H9 (cell line): ENCODE data around the gene DENND10. TPM values are rescaled to one million over a fixed set of nuclear protein-coding genes. Genes with fewer than 3 reads are reported as not detected.

Experiments used
- DNase-seq: peaks from one replicate; pipeline ENCODE4 v3.0.0-alpha.2; 2017
- H2AFZ ChIP-seq: one replicate; pipeline ENCODE4 v1.6.1; 2013; ENCODE audit warnings: mild to moderate bottlenecking, low read length, control low read depth, moderate library complexity
- H2AK5ac ChIP-seq: 2 replicates; pipeline ENCODE4 v1.6.1; 2013; ENCODE audit warnings: low read length, control low read depth, mixed read lengths; ENCODE audit not compliant: insufficient read length
- H2BK120ac ChIP-seq: one replicate; pipeline ENCODE4 v1.6.1; 2013; ENCODE audit warnings: low read depth, mild to moderate bottlenecking, low read length, control low read depth, inconsistent platforms; ENCODE audit not compliant: poor library complexity, severe bottlenecking
- H2BK12ac ChIP-seq: 2 replicates; pipeline ENCODE4 v1.6.1; 2013; ENCODE audit warnings: low read length, control low read depth, mixed read lengths, low read depth; ENCODE audit not compliant: insufficient read length
- H2BK15ac ChIP-seq: 2 replicates; pipeline ENCODE4 v1.6.1; 2013; ENCODE audit warnings: low read depth, low read length, control low read depth
- H2BK20ac ChIP-seq: one replicate; pipeline ENCODE4 v1.6.1; 2013; ENCODE audit warnings: low read depth, mild to moderate bottlenecking, low read length, control low read depth, inconsistent platforms; ENCODE audit not compliant: poor library complexity, severe bottlenecking
- H2BK5ac ChIP-seq: 2 replicates; pipeline ENCODE4 v1.6.1; 2013; ENCODE audit warnings: low read length, control low read depth, mixed read lengths; ENCODE audit not compliant: insufficient read length
- H3K14ac ChIP-seq: 2 replicates; pipeline ENCODE4 v1.6.1; 2013; ENCODE audit warnings: low read length, control low read depth; ENCODE audit not compliant: insufficient read depth
- H3K18ac ChIP-seq: 2 replicates; pipeline ENCODE4 v1.6.1; 2013; ENCODE audit warnings: low read depth, mild to moderate bottlenecking, mixed read lengths, low read length, control low read depth; ENCODE audit not compliant: insufficient read length
- H3K23ac ChIP-seq: 2 replicates; pipeline ENCODE4 v1.6.1; 2013; ENCODE audit warnings: low read length, control low read depth, mixed read lengths, low read depth; ENCODE audit not compliant: insufficient read length
- H3K23me2 ChIP-seq: 2 replicates; pipeline ENCODE4 v1.6.1; 2013; ENCODE audit warnings: low read depth, mild to moderate bottlenecking, mixed read lengths, low read length, control low read depth; ENCODE audit not compliant: insufficient read length, poor library complexity, severe bottlenecking
- H3K27ac ChIP-seq: 2 replicates; pipeline ENCODE4 v1.5.1; 2013; ENCODE audit warnings: low read length, control low read depth, mixed read lengths, low read depth; ENCODE audit not compliant: insufficient read length
- H3K27me3 ChIP-seq: 2 replicates; pipeline ENCODE4 v1.6.1; 2013; ENCODE audit warnings: low read length, control low read depth, inconsistent platforms; ENCODE audit not compliant: insufficient read depth
- H3K4ac ChIP-seq: 2 replicates; pipeline ENCODE4 v1.6.1; 2013; ENCODE audit warnings: low read depth, mild to moderate bottlenecking, control low read depth, inconsistent platforms, low read length, moderate library complexity
- H3K4me1 ChIP-seq: 2 replicates; pipeline ENCODE4 v1.6.1; 2013; ENCODE audit warnings: low read length, control low read depth, inconsistent platforms; ENCODE audit not compliant: insufficient read depth
- H3K4me2 ChIP-seq: 2 replicates; pipeline ENCODE4 v1.6.1; 2013; ENCODE audit warnings: low read length, control low read depth, mixed read lengths; ENCODE audit not compliant: insufficient read length, insufficient read depth
- H3K56ac ChIP-seq: 2 replicates; pipeline ENCODE4 v1.6.1; 2013; ENCODE audit warnings: low read depth, mild to moderate bottlenecking, mixed read lengths, low read length, control low read depth; ENCODE audit not compliant: insufficient read length
- H3K79me1 ChIP-seq: 2 replicates; pipeline ENCODE4 v1.6.1; 2013; ENCODE audit warnings: low read depth, mild to moderate bottlenecking, moderate library complexity, low read length, control low read depth, inconsistent platforms; ENCODE audit not compliant: insufficient read depth, poor library complexity, severe bottlenecking
- H3K79me2 ChIP-seq: 2 replicates; pipeline ENCODE4 v1.6.1; 2013; ENCODE audit warnings: low read length, control low read depth, inconsistent platforms; ENCODE audit not compliant: insufficient read depth
- H3K9ac ChIP-seq: 2 replicates; pipeline ENCODE4 v1.6.1; 2013; ENCODE audit warnings: low read length, control low read depth, mixed read lengths; ENCODE audit not compliant: insufficient read length; ENCODE audit errors: extremely low read depth
- H3K9me3 ChIP-seq: one replicate; pipeline ENCODE4 v1.6.1; 2013; ENCODE audit warnings: low read depth, low read length, inconsistent platforms; ENCODE audit not compliant: control insufficient read depth
- H3T11ph ChIP-seq: one replicate; pipeline ENCODE4 v1.6.1; 2013; ENCODE audit warnings: mild to moderate bottlenecking, low read length, control low read depth, inconsistent platforms
- H4K20me1 ChIP-seq: one replicate; pipeline ENCODE4 v1.6.1; 2013; ENCODE audit not compliant: control insufficient read depth, insufficient read length, insufficient read depth
- H4K5ac ChIP-seq: 2 replicates; pipeline ENCODE4 v1.6.1; 2013; ENCODE audit warnings: low read depth, mild to moderate bottlenecking, mixed read lengths, low read length, control low read depth; ENCODE audit not compliant: insufficient read length
- H4K8ac ChIP-seq: replicated peaks from 2 replicates; pipeline ENCODE4 v1.6.1; 2013; ENCODE audit warnings: low read length, control low read depth, mixed read lengths, low read depth; ENCODE audit not compliant: insufficient read length
- H4K91ac ChIP-seq: 2 replicates; pipeline ENCODE4 v1.6.1; 2013; ENCODE audit warnings: low read depth, mild to moderate bottlenecking, moderate library complexity, mixed read lengths, low read length, control low read depth; ENCODE audit not compliant: insufficient read length
- H3K27ac Mint-ChIP-seq, 3 experiments: 2 replicates in 2 of 3; 3 replicates in 1 of 3; pipeline ENCODE4 v1.8.0; 2020 to 2021; ENCODE audit warnings: mixed read lengths in 3 of 3, mild to moderate bottlenecking in 1 of 3, moderate library complexity in 1 of 3
- H3K27me3 Mint-ChIP-seq: 2 replicates; pipeline ENCODE4 v1.8.0; 2021; ENCODE audit warnings: low read depth, mild to moderate bottlenecking, moderate library complexity, mixed read lengths
- H3K36me3 Mint-ChIP-seq, 3 experiments: 2 replicates in 2 of 3; 3 replicates in 1 of 3; pipeline ENCODE4 v1.8.0; 2020 to 2021; ENCODE audit warnings: low read depth in 3 of 3, mixed read lengths in 3 of 3; ENCODE audit not compliant: insufficient read depth in 1 of 3
- H3K4me1 Mint-ChIP-seq, 2 experiments: 2 replicates each; pipeline ENCODE4 v1.8.0; 2020; ENCODE audit warnings: mixed read lengths in 2 of 2
- H3K4me3 Mint-ChIP-seq, 2 experiments: 2 replicates in 1 of 2; 3 replicates in 1 of 2; pipeline ENCODE4 v1.8.0; 2020 to 2021; ENCODE audit warnings: mild to moderate bottlenecking in 2 of 2, mixed read lengths in 2 of 2, moderate library complexity in 1 of 2
- H3K9me3 Mint-ChIP-seq, 2 experiments: 2 replicates in 1 of 2; 3 replicates in 1 of 2; pipeline ENCODE4 v1.8.0; 2020; ENCODE audit warnings: mild to moderate bottlenecking in 2 of 2, mixed read lengths in 2 of 2, moderate library complexity in 1 of 2
- WGBS: extraction: QIAGEN DNeasy Blood & Tissue Kit; methylation state at CpG from one replicate; pipeline ENCODE4 v1.1.7; 2013; ENCODE audit warnings: missing lambda C conversion rate, low lambda C conversion rate, mixed read lengths; ENCODE audit not compliant: insufficient read length; ENCODE audit errors: extremely low coverage; 5-methylcytosine and 5-hydroxymethylcytosine counted together
- total RNA-seq: library from RNA; stranded (reverse); gene quantifications from 2 replicates; pipeline ENCODE4 v1.2.1, GENCODE V29; 2021
- TF ChIP-seq, protein P1 (sequence below): fragments of 200-600 bp; sonication (generic); conservative IDR thresholded peaks from 3 replicates; pipeline ENCODE4 v1.8.0; 2021; ENCODE audit warnings: antibody characterized with exemption, mild to moderate bottlenecking

DENND10 gene
- total RNA-seq, 1 experiment from 2014 or later, result 63.2 TPM

- Histone ChIP-seq H3K79me2 (no peaks in the 10 kb centered on the region), H3K23me2 (no peaks in the 10 kb centered on the region), H3K23ac (no peak overlapping the region), H4K8ac (no peak overlapping the region), H4K20me1 (no peaks in the 10 kb centered on the region), H3K18ac (no peak overlapping the region), H2BK20ac (no peak overlapping the region), H2BK120ac (no peak overlapping the region), H2BK12ac (no peak overlapping the region), H2BK5ac (no peak overlapping the region), H3T11ph (no peak overlapping the region), H3K27ac (no peak overlapping the region), H3K79me1 (no peaks in the 10 kb centered on the region), H3K9ac (no peak overlapping the region), H3K4me1 (no peaks in the 10 kb centered on the region), H2AFZ (no peak overlapping the region), H4K91ac (no peak overlapping the region), H3K14ac (no peak overlapping the region), H3K27me3 (no peaks in the 10 kb centered on the region), H2AK5ac (no peak overlapping the region), H4K5ac (no peak overlapping the region), H3K9me3 (no peaks in the 10 kb centered on the region), H2BK15ac (no peak overlapping the region), H3K4me2 (no peak overlapping the region), H3K4ac (no peak overlapping the region), H3K56ac (no peak overlapping the region)
- DNase-seq, result no peak
- H3K27me3 Mint-ChIP-seq, result no peaks in the 10 kb centered on the region; the same call in 1 of the 2 replicates
- TF ChIP-seq, protein P1, sequence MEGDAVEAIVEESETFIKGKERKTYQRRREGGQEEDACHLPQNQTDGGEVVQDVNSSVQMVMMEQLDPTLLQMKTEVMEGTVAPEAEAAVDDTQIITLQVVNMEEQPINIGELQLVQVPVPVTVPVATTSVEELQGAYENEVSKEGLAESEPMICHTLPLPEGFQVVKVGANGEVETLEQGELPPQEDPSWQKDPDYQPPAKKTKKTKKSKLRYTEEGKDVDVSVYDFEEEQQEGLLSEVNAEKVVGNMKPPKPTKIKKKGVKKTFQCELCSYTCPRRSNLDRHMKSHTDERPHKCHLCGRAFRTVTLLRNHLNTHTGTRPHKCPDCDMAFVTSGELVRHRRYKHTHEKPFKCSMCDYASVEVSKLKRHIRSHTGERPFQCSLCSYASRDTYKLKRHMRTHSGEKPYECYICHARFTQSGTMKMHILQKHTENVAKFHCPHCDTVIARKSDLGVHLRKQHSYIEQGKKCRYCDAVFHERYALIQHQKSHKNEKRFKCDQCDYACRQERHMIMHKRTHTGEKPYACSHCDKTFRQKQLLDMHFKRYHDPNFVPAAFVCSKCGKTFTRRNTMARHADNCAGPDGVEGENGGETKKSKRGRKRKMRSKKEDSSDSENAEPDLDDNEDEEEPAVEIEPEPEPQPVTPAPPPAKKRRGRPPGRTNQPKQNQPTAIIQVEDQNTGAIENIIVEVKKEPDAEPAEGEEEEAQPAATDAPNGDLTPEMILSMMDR, result no peak
- H3K9me3 Mint-ChIP-seq, result no peaks in the 10 kb centered on the region
- no peak overlapping the region for H3K4me3 Mint-ChIP-seq
- no peak overlapping the region for H3K27ac Mint-ChIP-seq
- peaks cover 20 to 51% (median 37%) of the 10 kb centered on the region in 3 experiments; a peak in 6 of 7 replicates for H3K36me3 Mint-ChIP-seq
- WGBS, result no CpG with 5 or more reads among the region's 7 CpGs
- H3K4me1 Mint-ChIP-seq, result no peaks in the 10 kb centered on the region
These were observed 32.2 kb downstream of the DENND10 start for GRCh38 chr10:119136084-119136483.
